ENCODE results near the gene METTL4.

DNA sequence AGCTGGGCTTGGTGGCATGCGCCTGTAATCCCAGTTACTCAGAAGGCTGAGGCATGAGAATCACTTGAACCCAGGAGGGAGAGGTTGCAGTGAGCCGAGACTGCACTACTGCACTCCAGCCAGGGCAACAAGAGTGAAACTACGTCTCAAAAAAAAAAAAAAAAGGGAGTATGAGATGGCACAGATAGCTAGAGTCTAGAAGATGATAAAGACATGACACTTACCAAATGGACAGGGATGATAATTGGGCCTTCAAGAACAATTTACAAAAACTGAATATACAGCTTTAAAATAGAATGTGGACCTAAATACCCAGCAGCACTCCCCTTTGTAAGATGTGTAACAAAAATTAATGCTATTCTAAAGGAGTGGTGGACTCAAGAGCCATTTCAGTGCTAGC, 2.7 kb downstream of the METTL4 start:
- no peak for TF ChIP-seq EZH2 (IDR thresholded peaks at IDR 0.05; ENCODE audit: borderline replicate concordance)
- TF ChIP-seq, protein P1, sequence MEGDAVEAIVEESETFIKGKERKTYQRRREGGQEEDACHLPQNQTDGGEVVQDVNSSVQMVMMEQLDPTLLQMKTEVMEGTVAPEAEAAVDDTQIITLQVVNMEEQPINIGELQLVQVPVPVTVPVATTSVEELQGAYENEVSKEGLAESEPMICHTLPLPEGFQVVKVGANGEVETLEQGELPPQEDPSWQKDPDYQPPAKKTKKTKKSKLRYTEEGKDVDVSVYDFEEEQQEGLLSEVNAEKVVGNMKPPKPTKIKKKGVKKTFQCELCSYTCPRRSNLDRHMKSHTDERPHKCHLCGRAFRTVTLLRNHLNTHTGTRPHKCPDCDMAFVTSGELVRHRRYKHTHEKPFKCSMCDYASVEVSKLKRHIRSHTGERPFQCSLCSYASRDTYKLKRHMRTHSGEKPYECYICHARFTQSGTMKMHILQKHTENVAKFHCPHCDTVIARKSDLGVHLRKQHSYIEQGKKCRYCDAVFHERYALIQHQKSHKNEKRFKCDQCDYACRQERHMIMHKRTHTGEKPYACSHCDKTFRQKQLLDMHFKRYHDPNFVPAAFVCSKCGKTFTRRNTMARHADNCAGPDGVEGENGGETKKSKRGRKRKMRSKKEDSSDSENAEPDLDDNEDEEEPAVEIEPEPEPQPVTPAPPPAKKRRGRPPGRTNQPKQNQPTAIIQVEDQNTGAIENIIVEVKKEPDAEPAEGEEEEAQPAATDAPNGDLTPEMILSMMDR (IDR thresholded peaks at IDR 0.05; ENCODE audit: poor library complexity) = no peak
